ENCODE measurements around the gene CAMK2G.
"Not testable (repeated sequence)": the region's sequence is repeated elsewhere in the genome, so short reads cannot be mapped to it uniquely, and the experiment has no call there.

CAMK2G gene

DNA sequence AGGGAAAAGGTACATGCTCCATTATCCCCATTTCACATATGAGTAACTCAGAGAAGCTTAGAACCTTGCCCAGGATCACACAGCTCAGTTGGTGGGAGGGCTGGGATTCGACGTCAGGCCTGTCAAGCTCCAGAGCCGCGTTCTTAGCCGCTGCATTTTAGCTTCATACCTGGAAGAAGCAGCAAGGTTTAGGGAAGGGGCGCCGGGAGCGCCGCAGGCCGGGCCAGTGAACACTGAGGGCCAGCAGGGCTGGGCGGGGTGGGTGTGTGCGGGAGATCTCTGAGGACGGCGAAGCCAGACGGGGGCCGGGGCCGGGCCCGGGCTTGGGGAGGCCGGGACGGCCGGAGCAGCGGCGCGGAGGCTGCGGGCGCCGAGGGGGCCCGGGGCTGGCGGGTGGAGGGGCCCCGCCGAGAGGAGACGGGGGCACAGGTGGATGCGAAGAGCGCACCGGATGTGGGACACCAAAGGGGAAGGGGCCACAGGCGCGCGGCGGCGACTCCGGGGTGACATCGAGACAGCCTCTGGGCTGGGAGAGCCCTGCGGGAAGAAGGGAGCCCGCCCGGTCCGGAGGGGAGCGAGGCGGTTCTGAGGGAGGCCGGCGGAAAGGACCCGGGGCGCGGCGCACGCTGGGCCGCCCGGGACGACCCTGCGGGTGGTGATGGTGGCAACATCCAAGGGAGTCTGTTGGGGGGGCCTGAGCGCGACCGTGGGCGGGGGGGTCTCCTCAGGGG, 63.5 kb downstream of the CAMK2G start:
- no peak for DNase-seq (ENCODE audit: low read depth)

DNA sequence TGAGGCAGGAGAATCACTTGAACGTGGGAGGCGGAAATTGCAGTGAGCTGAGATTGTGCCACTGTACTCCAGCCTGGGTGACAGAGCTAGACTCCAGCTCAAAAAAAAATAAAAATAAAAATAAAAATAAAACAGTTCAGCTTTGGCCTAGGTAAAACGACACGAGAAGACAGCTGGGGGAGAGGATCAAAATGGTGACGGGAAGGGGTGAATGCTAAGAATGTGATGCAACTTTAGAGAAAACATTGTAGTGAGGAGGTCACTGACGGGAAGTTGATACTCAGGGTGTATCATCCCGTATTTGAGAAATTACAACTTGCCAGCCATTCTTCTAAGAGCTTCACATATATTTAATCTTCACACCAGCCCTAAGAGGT, 64.0 kb downstream of the CAMK2G start:
- no peak for DNase-seq (ENCODE audit: low read depth)

- DNase-seq (ENCODE audit: low read depth): no peak
Measured at GRCh38 chr10:73809061-73809818, 65.1 kb downstream of the CAMK2G start.

DNA sequence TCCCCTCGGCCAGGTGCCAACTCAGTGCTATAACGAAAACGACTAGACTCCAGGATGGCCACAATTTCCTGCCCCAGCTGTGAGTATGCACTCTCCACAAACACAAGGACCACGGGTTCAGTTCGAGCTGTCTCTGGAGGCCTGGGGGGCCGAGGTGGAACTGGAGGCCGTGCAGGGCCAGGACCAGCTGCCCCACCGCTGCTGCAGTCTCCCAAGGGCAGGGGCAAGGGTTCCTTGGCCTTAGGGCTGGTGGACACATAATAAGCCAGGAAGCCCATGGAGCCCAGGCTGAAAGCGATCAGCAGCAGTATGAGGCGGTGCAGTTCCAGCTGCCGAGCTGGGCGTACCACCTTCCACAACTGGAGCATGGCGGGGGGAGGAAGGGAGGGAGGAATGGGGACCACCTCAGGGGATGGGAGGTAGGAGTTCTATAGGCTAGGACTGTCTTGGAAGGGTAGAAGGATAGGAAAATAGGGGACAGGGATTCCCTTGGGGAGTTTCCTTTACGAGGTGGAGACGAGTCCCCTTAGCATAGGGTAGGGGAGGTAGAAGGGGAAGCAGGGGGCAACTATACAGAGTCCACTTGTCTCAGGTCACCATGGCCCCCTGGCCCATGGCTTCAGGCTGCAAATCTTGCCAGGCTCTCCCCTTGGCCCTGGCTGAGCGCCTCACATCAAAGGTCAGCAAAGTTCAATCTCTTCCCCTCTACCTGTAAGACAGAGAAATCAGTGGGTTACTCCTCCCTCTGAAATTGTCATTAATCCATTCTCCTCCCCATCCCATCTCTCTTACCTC, 66.1 kb downstream of the CAMK2G start:
- no peak for DNase-seq (ENCODE audit: low read depth)

GRCh38 chr10:73807471-73807870, 66.9 kb downstream of the CAMK2G start:
- DNase-seq (ENCODE audit: low read depth): no peak

GRCh38 chr10:73806176-73806950, 68.0 kb downstream of the CAMK2G start:
- no peak for DNase-seq (ENCODE audit: low read depth)

GRCh38 chr10:73803680-73804286, 70.6 kb downstream of the CAMK2G start:
- DNase-seq (ENCODE audit: low read depth): no peak

DNA sequence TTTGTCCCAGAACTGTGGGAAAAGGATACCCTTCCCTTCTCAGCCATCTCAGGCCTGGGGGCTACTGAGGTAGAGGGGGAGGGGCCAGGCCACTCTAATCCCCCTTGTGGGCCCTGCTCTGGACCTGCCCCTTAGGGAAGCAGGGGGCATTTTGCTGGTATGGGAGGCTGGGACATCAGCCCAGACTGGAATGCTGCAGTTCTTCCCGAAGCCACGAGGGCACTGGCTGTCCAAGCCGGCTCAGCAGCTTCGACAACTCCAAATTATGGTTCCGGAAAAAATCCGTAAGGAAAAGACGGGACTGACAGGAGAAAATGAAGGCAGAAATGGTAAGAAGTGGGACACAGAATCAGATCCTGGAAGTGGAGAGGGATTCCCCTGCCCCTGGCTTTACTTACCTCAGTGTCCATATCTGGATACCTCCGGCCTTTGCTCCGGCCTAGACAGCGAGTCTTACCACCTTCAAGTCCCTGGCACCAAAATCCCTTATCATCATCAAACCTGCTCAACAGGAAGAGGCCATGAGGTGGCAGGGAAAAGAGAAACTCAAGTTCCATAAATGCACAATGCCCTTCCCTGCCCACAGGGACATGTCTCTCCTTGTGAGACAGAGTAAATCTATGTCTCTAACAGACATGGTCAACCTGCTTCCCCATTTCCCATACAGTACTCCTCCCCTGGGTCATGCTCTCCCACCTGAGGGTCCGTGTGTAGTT, 71.9 kb downstream of the CAMK2G start:
- DNase-seq (ENCODE audit: low read depth): no peak

- no peak for DNase-seq (ENCODE audit: low read depth)
Measured at GRCh38 chr10:73801253-73801590, 73.1 kb downstream of the CAMK2G start.

DNA sequence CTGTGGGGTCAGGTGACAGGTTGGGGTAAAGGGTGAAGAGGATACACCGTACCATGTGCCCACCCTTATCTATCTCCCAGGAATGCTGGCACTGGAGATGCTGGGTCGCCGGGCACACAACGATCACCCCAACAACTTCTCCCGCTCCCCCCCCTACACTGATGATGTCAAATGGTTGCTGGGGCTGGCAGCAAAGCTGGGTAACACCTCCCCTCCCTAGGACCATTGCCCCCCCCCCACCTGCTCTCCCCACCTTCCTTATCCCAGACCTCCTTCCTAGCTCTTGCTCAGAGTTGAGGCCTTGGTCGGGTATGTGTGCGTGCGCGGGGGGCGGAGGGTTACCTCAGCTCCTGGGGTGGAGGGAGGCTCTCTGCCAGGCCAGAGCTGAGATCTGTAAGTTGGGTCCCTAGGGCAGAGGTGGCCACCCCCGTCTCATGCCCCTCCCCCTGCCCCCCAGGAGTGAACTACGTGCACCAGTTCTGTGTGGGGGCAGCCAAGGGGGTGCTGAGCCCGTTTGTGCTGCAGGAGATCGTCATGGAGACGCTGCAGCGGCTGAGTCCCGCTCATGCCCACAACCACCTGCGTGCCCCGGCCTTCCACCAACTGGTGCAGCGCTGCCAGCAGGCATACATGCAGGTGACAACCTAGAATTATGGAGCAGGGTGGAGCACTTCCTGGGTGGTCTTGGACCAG, 73.6 kb downstream of the CAMK2G start:
- no peak for DNase-seq (ENCODE audit: low read depth)

DNA sequence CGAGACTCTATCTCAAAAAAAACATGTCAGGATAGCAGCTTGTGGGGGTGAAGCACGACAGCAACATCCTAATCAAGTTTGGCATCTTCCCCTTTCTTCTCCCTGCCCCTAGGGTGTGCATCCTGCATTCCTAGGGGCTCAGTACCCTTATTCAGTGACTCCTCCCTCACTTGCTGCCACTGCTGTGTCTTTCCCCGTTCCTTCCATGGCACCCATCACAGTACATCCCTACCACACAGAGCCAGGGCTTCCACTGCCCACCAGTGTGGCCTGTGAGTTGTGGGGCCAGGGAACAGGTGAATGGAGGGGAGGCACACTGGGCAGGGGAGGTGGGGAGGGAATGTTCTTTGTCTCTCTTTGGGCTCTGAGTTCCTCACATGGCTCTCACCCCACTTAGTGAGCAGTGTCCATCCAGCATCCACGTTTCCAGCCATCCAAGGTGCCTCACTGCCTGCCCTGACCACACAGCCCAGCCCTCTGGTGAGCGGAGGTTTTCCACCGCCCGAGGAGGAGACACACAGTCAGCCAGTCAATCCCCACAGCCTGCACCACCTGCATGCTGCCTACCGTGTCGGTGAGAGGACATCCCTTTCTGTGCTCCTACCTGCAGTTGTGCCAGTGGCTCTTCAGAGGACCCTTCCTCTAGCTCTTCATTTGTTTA, 74.3 kb downstream of the CAMK2G start:
- DNase-seq (ENCODE audit: low read depth): no peak

DNA sequence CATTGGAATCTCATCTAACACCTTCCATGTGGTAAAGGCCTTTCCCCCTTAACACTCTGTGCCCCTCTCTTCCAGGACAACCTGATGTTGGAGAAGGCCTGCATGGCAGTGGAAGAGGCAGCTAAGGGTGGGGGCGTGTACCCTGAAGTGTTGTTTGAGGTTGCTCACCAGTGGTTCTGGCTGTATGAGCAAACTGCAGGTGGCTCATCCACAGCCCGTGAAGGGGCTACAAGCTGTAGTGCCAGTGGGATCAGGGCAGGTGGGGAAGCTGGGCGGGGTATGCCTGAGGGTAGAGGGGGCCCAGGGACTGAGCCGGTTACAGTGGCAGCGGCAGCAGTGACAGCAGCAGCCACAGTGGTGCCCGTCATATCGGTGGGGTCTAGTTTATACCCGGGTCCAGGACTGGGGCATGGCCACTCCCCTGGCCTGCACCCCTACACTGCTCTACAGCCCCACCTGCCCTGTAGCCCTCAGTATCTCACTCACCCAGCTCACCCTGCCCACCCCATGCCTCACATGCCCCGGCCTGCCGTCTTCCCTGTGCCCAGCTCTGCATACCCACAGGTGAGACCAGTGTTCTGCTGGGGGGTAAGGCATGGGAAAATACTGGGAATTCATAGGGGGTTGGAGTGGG, 75.3 kb downstream of the CAMK2G start:
- DNase-seq (ENCODE audit: low read depth): no peak

- no peak for DNase-seq (ENCODE audit: low read depth)
Measured at GRCh38 chr10:73798087-73798486, 76.3 kb downstream of the CAMK2G start.

DNA sequence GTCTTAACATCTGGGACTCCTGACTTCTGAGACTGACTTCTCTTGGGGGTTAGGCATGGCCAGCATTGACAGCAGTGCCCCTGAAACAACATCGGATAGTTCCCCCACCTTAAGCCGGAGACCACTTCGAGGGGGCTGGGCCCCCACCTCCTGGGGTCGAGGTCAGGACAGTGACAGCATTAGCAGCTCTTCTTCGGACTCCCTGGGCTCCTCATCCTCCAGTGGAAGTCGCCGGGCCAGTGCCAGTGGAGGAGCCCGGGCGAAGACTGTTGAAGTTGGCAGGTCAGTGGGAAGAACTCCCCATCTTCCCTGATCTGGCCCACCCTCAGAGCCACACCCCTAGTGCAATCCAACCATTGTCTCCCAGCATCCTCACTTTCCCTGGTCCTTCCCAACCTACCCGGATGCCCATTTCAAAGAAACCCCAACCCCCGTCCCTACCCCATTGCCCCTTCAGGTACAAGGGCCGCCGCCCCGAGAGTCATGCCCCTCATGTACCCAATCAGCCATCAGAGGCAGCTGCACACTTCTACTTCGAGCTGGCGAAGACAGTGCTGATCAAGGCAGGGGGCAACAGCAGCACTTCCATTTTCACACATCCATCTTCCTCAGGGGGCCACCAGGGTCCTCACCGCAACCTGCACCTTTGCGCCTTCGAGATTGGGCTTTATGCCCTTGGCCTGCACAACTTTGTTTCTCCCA, 76.9 kb downstream of the CAMK2G start:
- DNase-seq (ENCODE audit: low read depth): no peak

DNA sequence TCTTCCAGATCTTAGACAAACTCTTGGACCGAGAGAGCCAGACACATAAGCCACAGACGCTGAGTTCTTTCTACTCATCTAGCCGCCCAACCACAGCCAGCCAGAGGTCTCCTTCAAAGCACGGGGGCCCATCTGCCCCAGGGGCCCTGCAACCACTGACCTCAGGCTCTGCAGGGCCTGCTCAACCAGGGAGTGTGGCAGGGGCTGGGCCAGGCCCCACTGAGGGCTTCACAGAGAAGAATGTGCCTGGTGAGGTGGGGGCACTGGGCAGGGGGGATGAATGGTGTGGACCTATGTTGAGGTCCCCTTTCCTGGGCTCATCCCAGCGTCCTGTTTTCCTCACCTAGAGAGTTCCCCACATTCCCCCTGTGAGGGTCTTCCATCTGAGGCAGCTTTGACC, 77.6 kb downstream of the CAMK2G start:
- DNase-seq (ENCODE audit: low read depth): no peak

- not testable (repeated sequence) for DNase-seq (ENCODE audit: low read depth)
Measured at GRCh38 chr10:73796035-73796434, 78.3 kb downstream of the CAMK2G start.

DNA sequence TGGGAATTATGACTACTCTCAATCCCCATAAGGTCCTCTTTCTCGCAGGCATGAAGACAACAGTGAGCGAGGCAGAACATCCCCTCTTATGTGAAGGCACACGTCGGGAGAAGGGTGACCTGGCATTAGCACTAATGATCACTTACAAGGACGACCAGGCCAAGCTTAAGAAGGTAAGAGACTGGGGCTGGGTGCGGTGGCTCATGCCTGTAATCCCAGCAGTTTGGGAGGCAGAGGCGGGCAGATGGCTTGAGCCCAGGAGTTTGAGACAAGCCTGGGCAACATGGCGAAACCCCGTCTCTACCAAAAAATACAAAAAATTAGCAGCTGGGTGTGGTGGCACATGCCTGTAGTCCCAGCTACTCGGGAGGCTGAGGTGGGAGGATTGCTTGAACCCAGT, 78.9 kb downstream of the CAMK2G start:
- not testable (repeated sequence) for DNase-seq (ENCODE audit: low read depth)

- no peak for DNase-seq (ENCODE audit: low read depth)
Measured at GRCh38 chr10:73793456-73793855, 80.9 kb downstream of the CAMK2G start.

DNA sequence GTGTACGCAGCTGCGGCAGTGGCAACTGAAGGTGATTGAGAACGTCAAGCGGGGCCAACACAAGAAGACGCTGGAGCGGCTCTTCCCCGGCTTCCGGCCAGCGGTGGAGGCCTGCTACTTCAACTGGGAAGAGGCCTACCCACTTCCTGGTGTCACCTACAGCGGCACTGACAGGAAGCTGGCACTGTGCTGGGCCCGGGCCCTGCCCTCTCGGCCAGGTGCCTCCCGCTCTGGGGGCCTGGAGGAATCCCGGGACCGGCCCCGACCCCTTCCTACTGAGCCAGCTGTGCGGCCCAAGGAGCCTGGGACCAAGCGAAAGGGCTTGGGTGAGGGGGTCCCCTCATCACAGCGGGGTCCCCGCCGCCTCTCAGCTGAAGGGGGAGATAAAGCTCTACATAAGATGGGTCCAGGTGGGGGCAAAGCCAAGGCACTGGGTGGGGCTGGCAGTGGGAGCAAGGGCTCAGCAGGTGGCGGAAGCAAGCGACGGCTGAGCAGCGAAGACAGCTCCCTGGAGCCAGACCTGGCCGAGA, 82.4 kb downstream of the CAMK2G start:
- no peak for DNase-seq (ENCODE audit: low read depth)
